ENCODE measurements around the gene PIP5K1B.

The PIP5K1B gene

GRCh38 chr9:68998812-68999211 lies 293.8 kb downstream of the PIP5K1B start:
- H3K4me3 ChIP-seq (ENCODE audit: control insufficient read depth, low read depth, low read length) = no peak overlapping the region
- no peak for TF ChIP-seq CTCF (IDR thresholded peaks at IDR 0.05; ENCODE audit: control insufficient read depth, insufficient read depth, low read depth, low read length, missing control alignments)
- DNase-seq (ENCODE audit: low read depth) = no peak

- peak; percentile 31 for DNase-seq (ENCODE audit: low read depth)
- TF ChIP-seq CTCF (IDR thresholded peaks at IDR 0.05; ENCODE audit: control insufficient read depth, insufficient read depth, low read depth, low read length, missing control alignments) = peak; percentile 90
- H3K4me3 ChIP-seq (ENCODE audit: control insufficient read depth, low read depth, low read length) = no peak overlapping the region
Measured at GRCh38 chr9:68999393-69000105, 294.5 kb downstream of the PIP5K1B start.

GRCh38 chr9:69001921-69002320 lies 296.9 kb downstream of the PIP5K1B start:
- TF ChIP-seq CTCF (IDR thresholded peaks at IDR 0.05; ENCODE audit: control insufficient read depth, insufficient read depth, low read depth, low read length, missing control alignments) = no peak
- no peak overlapping the region for H3K4me3 ChIP-seq (ENCODE audit: control insufficient read depth, low read depth, low read length)
- DNase-seq (ENCODE audit: low read depth) = no peak

GRCh38 chr9:69003051-69003450 lies 298.0 kb downstream of the PIP5K1B start:
- no peak for DNase-seq (ENCODE audit: low read depth)
- TF ChIP-seq CTCF (IDR thresholded peaks at IDR 0.05; ENCODE audit: control insufficient read depth, insufficient read depth, low read depth, low read length, missing control alignments) = no peak

GRCh38 chr9:69004836-69005235 lies 299.8 kb downstream of the PIP5K1B start:
- no peak for TF ChIP-seq CTCF (IDR thresholded peaks at IDR 0.05; ENCODE audit: control insufficient read depth, insufficient read depth, low read depth, low read length, missing control alignments)
- H3K4me3 ChIP-seq (ENCODE audit: control insufficient read depth, low read depth, low read length) = no peak overlapping the region
- no peak for DNase-seq (ENCODE audit: low read depth)

More at GRCh38 chr9:69003051-69003450, 298.0 kb downstream of the PIP5K1B start:
- no peak overlapping the region for H3K4me3 ChIP-seq (ENCODE audit: control insufficient read depth, low read depth, low read length)

- TF ChIP-seq CTCF (IDR thresholded peaks at IDR 0.05; ENCODE audit: control insufficient read depth, insufficient read depth, low read depth, low read length, missing control alignments) = no peak
Measured at GRCh38 chr9:69009708-69010107, 304.7 kb downstream of the PIP5K1B start.

More at GRCh38 chr9:69009708-69010107, 304.7 kb downstream of the PIP5K1B start:
- DNase-seq (ENCODE audit: low read depth) = no peak
- no peak overlapping the region for H3K4me3 ChIP-seq (ENCODE audit: control insufficient read depth, low read depth, low read length)

Data from AG09309 (cell line).